SU-DHL-6 (cell line): ENCODE data around the gene DTX3.

Experiments
- H2AFZ ChIP-seq: fragments of 200-600 bp; sonication (generic); 2 replicates; pipeline ENCODE4 v1.6.1; 2014; ENCODE audit warnings: low read depth, mild to moderate bottlenecking, moderate library complexity, mixed read lengths, antibody characterized with exemption, low read length; ENCODE audit not compliant: severe bottlenecking
- H3F3A ChIP-seq: fragments of 200-600 bp; shearing (Covaris generic); 2 replicates; pipeline ENCODE4 v1.6.0; 2016; ENCODE audit warnings: antibody characterized with exemption, mild to moderate bottlenecking; ENCODE audit not compliant: insufficient read depth
- H3K27ac ChIP-seq: fragments of 200-600 bp; sonication (generic); 2 replicates; pipeline ENCODE4 v1.5.1; 2016; ENCODE audit warnings: low read depth, mild to moderate bottlenecking, low read length, moderate library complexity, mixed read lengths
- H3K27me3 ChIP-seq: fragments of 200-600 bp; sonication (generic), shearing (Covaris generic); 2 replicates; pipeline ENCODE4 v1.6.0; 2014; ENCODE audit warnings: mild to moderate bottlenecking, low read length
- H3K36me3 ChIP-seq: fragments of 200-600 bp; sonication (generic); 2 replicates; pipeline ENCODE4 v1.6.1; 2014; ENCODE audit warnings: mild to moderate bottlenecking, low read length, mixed read lengths
- H3K4me2 ChIP-seq: fragments of 300-600, 200-600 bp; shearing (Covaris generic), sonication (generic); 2 replicates; pipeline ENCODE4 v1.6.0; 2014; ENCODE audit warnings: low read length, low read depth, mild to moderate bottlenecking; ENCODE audit not compliant: poor library complexity, severe bottlenecking
- H3K4me3 ChIP-seq: fragments of 200-600 bp; sonication (generic); 2 replicates; pipeline ENCODE4 v1.5.1; 2014; ENCODE audit warnings: antibody characterized with exemption, low read length, mild to moderate bottlenecking, mixed read lengths; ENCODE audit not compliant: insufficient read depth, poor library complexity, severe bottlenecking
- H3K79me2 ChIP-seq: fragments of 200-600 bp; sonication (generic); 2 replicates; pipeline ENCODE4 v1.6.1; 2014; ENCODE audit warnings: mild to moderate bottlenecking, low read length, moderate library complexity; ENCODE audit not compliant: insufficient read depth
- H3K9ac ChIP-seq: fragments of 200-600 bp; sonication (generic); 2 replicates; pipeline ENCODE4 v1.7.0; 2014; ENCODE audit warnings: mild to moderate bottlenecking, low read length
- H3K9me2 ChIP-seq: fragments of 200-600 bp; sonication (generic); replicated peaks from 2 replicates; pipeline ENCODE4 v1.6.1; 2014; ENCODE audit warnings: low read length; ENCODE audit not compliant: insufficient read depth
- H3K9me3 ChIP-seq: fragments of 200-600 bp; sonication (generic); 2 replicates; pipeline ENCODE4 v1.6.1; 2014; ENCODE audit warnings: low read length, mixed read lengths; ENCODE audit not compliant: insufficient read depth
- H4K20me1 ChIP-seq: fragments of 200-600 bp; sonication (generic); 2 replicates; pipeline ENCODE4 v1.6.1; 2014; ENCODE audit warnings: low read depth, mild to moderate bottlenecking, antibody characterized with exemption, low read length, moderate library complexity, mixed read lengths
- EZH2phosphoT487 ChIP-seq: fragments of 200-600 bp; sonication (generic), shearing (Covaris generic); conservative IDR thresholded peaks from 2 replicates; pipeline ENCODE4 v1.6.1; 2018; ENCODE audit warnings: mild to moderate bottlenecking, antibody characterized with exemption, low read length, moderate library complexity, mixed read lengths
- TF ChIP-seq, protein P1 (sequence below): fragments of 200-600 bp; sonication (generic); IDR thresholded peaks from one replicate; pipeline ENCODE4 v1.5.1; 2017; ENCODE audit warnings: antibody characterized with exemption, mild to moderate bottlenecking, low read length, moderate library complexity; ENCODE audit not compliant: insufficient read depth, poor library complexity, severe bottlenecking

DTX3 gene

DNA sequence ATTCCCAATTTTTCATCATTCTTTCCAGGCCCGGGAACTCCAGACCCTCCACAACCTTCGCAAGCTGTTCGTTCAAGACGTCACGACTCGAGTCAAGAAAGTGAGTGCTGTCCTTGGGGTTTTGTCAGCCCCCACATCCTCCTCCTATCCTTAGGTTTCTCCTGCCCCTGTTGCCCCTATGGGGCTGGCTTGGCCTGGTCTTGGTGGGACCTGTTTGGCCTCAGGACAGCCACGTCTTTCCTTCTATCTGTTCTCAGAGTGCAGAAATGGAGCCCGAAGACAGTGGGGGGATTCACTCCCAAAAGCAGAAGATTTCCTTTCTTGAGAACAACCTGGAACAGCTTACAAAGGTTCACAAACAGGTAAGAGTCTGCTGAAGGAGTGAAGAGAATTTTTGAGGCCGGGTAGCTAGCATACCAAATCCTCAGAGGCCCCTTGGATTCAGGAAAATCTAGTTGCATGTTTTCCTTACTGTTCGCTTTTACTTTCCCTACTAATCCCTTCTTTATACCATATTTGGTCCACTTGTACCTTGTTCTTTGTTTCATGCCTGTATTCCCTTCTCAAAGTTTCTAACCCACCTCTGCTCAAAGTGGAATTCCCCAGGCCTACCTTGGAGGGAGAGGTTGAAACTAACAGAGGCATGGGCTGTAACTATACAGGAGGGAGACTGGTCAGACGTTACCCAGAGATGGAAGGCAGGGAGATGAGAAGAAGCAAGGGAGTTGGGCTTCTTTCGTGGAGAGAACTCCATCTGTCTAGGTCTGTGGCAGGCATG is 26.5 kb upstream of the DTX3 start:
- Histone ChIP-seq H3K9me2 (no peaks in the 10 kb centered on the region), H2AFZ (no peak overlapping the region), H3K4me2 (no peak overlapping the region), H3K79me2 (no peaks in the 10 kb centered on the region), H3K36me3 (no peaks in the 10 kb centered on the region), H3F3A (no peaks in the 10 kb centered on the region), H3K4me3 (no peak overlapping the region), H3K27me3 (no peaks in the 10 kb centered on the region), H3K9me3 (no peaks in the 10 kb centered on the region), H3K27ac (no peak overlapping the region), H4K20me1 (no peaks in the 10 kb centered on the region), H3K9ac (no peak overlapping the region)
- no peak for TF ChIP-seq EZH2phosphoT487
- TF ChIP-seq, protein P1, sequence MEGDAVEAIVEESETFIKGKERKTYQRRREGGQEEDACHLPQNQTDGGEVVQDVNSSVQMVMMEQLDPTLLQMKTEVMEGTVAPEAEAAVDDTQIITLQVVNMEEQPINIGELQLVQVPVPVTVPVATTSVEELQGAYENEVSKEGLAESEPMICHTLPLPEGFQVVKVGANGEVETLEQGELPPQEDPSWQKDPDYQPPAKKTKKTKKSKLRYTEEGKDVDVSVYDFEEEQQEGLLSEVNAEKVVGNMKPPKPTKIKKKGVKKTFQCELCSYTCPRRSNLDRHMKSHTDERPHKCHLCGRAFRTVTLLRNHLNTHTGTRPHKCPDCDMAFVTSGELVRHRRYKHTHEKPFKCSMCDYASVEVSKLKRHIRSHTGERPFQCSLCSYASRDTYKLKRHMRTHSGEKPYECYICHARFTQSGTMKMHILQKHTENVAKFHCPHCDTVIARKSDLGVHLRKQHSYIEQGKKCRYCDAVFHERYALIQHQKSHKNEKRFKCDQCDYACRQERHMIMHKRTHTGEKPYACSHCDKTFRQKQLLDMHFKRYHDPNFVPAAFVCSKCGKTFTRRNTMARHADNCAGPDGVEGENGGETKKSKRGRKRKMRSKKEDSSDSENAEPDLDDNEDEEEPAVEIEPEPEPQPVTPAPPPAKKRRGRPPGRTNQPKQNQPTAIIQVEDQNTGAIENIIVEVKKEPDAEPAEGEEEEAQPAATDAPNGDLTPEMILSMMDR = no peak

DNA sequence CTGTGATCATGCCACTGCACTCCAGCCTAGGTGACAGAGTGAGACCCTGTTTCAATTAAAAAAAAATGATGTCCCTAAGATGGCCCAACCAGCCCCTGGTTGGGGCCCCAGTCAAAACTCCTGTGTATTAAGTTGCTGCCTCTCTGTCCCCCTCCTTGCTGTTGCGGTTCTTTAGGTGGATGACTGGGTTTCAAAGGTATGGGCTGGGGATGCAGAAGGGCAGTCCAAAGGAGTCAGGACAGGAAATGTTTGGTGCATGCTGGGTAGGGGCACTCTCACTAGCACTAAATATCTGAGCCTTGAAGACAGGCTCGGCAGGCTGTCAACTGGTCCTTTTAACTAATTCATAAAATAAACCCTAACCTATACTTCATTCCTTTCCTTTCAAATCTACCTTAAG is 25.6 kb upstream of the DTX3 start:
- H3K79me2 ChIP-seq = no peaks in the 10 kb centered on the region
- H3K9me3 ChIP-seq = no peaks in the 10 kb centered on the region
- H3F3A ChIP-seq = no peaks in the 10 kb centered on the region
- H3K9me2 ChIP-seq = no peaks in the 10 kb centered on the region
- no peak overlapping the region for H3K27ac ChIP-seq
- no peaks in the 10 kb centered on the region for H4K20me1 ChIP-seq
- TF ChIP-seq, protein P1 = no peak
- H3K4me2 ChIP-seq = no peak overlapping the region
- H3K4me3 ChIP-seq = no peak overlapping the region
- H3K9ac ChIP-seq = no peak overlapping the region
- H2AFZ ChIP-seq = no peak overlapping the region
- no peaks in the 10 kb centered on the region for H3K27me3 ChIP-seq
- no peaks in the 10 kb centered on the region for H3K36me3 ChIP-seq

GRCh38 chr12:57579677-57580465 is 24.8 kb upstream of the DTX3 start:
- no peak overlapping the region for H3K4me3 ChIP-seq
- no peaks in the 10 kb centered on the region for H3K36me3 ChIP-seq
- no peaks in the 10 kb centered on the region for H3F3A ChIP-seq
- H3K9ac ChIP-seq = no peak overlapping the region
- no peaks in the 10 kb centered on the region for H3K27me3 ChIP-seq
- no peak overlapping the region for H2AFZ ChIP-seq
- no peak overlapping the region for H3K4me2 ChIP-seq
- H3K27ac ChIP-seq = no peak overlapping the region
- no peaks in the 10 kb centered on the region for H4K20me1 ChIP-seq
- H3K79me2 ChIP-seq = no peaks in the 10 kb centered on the region
- H3K9me3 ChIP-seq = no peaks in the 10 kb centered on the region
- H3K9me2 ChIP-seq = no peaks in the 10 kb centered on the region
- TF ChIP-seq EZH2phosphoT487 = no peak
- TF ChIP-seq, protein P1 = no peak
